Central memory CD8-positive, alpha-beta T cell (primary cell): ENCODE results near the gene PTEN.
A peak's percentile ranks its signal among the peaks of the same experiment; 100 is the strongest.
"Not testable (repeated sequence)": the region's sequence is repeated elsewhere in the genome, so short reads cannot be mapped to it uniquely, and the experiment has no call there.

Experiments
- ATAC-seq: fragments of 150-1000 bp; cut with Tn5 transposase; replicated peaks from 2 replicates; pipeline ENCODE4 v1.10.0; 2022; ENCODE audit warnings: mild to moderate bottlenecking, moderate FRiP score, moderate number of reproducible peaks; ENCODE audit not compliant: poor library complexity, severe bottlenecking; ENCODE audit errors: extremely low read depth
- DNase-seq, 2 donors: peaks; one replicate each; pipeline ENCODE4 v3.0.0; 2021; ENCODE audit warnings: low spot score in 2 of 2
- H3K27ac Mint-ChIP-seq: one replicate; pipeline ENCODE4 v1.8.0; 2022; ENCODE audit warnings: low read depth, mild to moderate bottlenecking, moderate library complexity, mixed read lengths
- H3K27me3 Mint-ChIP-seq: one replicate; pipeline ENCODE4 v1.8.0; 2022; ENCODE audit warnings: mixed read lengths
- H3K36me3 Mint-ChIP-seq: one replicate; pipeline ENCODE4 v1.8.0; 2022; ENCODE audit warnings: mild to moderate bottlenecking, moderate library complexity, mixed read lengths; ENCODE audit not compliant: insufficient read depth
- H3K4me1 Mint-ChIP-seq: one replicate; pipeline ENCODE4 v1.8.0; 2022; ENCODE audit warnings: mixed read lengths
- H3K4me3 Mint-ChIP-seq: one replicate; pipeline ENCODE4 v1.8.0; 2022; ENCODE audit warnings: mild to moderate bottlenecking, moderate library complexity, mixed read lengths
- H3K9me3 Mint-ChIP-seq: one replicate; pipeline ENCODE4 v1.8.0; 2022; ENCODE audit warnings: mixed read lengths

PTEN gene

DNA sequence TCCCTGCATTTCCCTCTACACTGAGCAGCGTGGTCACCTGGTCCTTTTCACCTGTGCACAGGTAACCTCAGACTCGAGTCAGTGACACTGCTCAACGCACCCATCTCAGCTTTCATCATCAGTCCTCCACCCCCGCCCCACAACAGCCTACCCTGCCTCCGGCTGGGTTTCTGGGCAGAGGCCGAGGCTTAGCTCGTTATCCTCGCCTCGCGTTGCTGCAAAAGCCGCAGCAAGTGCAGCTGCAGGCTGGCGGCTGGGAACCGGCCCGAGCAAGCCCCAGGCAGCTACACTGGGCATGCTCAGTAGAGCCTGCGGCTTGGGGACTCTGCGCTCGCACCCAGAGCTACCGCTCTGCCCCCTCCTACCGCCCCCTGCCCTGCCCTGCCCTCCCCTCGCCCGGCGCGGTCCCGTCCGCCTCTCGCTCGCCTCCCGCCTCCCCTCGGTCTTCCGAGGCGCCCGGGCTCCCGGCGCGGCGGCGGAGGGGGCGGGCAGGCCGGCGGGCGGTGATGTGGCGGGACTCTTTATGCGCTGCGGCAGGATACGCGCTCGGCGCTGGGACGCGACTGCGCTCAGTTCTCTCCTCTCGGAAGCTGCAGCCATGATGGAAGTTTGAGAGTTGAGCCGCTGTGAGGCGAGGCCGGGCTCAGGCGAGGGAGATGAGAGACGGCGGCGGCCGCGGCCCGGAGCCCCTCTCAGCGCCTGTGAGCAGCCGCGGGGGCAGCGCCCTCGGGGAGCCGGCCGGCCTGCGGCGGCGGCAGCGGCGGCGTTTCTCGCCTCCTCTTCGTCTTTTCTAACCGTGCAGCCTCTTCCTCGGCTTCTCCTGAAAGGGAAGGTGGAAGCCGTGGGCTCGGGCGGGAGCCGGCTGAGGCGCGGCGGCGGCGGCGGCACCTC lies at the start of gene PTEN, which contains the start of gene KLLN:
Gene PTEN (plus strand): TSS at position 573 of the 891 bp plus-strand sequence. CDS start 845 bp downstream, outside the sequence.
Gene KLLN (minus strand): TSS at position 481 of the 891 bp plus-strand sequence. CDS start 1,046 bp downstream, outside the sequence.
- H3K9me3 Mint-ChIP-seq: no peaks in the 10 kb centered on the region
- DNase-seq (peak; percentile 67 to 69), ATAC-seq (peak; percentile 44)
- peaks cover 37% of the 10 kb centered on the region for H3K36me3 Mint-ChIP-seq
- peak within 1 kb of the TSS; percentile 91 for H3K27ac Mint-ChIP-seq
- no peaks in the 10 kb centered on the region for H3K27me3 Mint-ChIP-seq
- H3K4me3 Mint-ChIP-seq: peak within 1 kb of the TSS; percentile 89
- H3K4me1 Mint-ChIP-seq: peaks cover 48% of the 10 kb centered on the region

DNA sequence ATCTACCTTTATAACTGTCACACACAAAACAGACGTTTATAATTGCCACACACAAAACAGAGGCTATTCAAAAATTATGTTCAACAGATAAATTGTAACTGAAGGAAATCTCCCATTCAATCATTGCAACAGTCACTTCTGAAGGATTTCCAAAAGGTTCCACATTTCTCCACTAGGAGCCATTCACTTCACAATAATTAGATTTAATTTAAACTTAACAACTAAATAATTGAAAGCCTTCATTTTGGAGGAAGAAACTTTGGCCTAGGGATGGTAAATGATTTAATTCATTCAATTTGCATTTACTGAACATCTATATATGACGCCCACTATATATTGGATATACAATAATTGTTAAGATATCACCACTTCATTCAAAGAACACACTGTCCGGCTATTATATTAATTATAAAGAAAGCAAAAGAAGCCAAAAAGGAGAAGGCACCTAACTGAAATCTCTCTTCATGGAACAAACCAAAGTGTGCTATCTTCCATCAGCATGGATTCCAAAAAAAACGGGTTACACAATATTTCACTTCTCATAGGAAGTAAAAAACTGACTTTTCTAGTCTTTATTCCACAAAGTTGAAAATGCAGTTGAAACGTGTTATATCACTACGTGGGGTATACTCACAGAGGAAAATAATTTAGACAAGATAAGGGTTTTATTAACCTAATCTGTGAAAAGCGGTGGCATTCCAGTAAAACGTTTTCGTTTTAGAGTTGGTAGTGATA lies 47.1 kb upstream of the PTEN start:
- ATAC-seq: no peak
- peak overlapping the region; percentile 94 for H3K4me3 Mint-ChIP-seq
- no peaks in the 10 kb centered on the region for H3K27me3 Mint-ChIP-seq
- peak overlapping the region; percentile 95 for H3K27ac Mint-ChIP-seq
- H3K4me1 Mint-ChIP-seq: peaks cover 47% of the 10 kb centered on the region
- no peak for DNase-seq
- H3K36me3 Mint-ChIP-seq: peaks cover 32% of the 10 kb centered on the region
- H3K9me3 Mint-ChIP-seq: no peaks in the 10 kb centered on the region

DNA sequence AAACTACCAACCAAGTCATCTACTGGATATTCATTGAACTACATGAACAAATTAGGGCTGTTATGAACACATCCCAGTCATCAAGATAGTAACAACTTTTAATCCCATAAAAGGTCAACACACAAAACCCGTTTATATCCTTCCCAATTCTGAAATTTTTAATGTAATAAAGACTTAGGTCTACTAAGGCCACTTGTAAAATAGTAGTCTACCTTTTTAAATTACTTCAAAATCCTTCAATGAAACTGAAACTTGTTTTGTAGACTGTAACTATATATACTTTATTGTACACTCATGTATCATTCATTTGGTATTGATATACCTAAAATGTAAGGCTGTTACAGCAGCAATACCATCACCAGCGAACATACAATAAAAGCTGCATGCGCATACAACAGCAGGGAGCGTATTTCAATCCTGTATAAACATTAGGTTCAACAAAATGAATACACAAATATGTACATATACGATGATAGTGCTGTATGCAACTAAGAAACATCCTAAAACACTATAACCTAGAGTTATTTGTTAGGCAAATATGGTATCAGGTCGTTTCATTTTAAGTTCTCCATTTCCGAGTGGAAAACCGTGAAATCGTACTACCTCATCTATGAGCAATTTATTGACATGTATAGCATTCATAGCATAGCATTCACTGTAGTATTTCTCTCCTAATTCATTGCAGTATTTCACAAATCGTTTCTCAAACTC lies 46.4 kb upstream of the PTEN start:
- peaks cover 26% of the 10 kb centered on the region for H3K36me3 Mint-ChIP-seq

DNA sequence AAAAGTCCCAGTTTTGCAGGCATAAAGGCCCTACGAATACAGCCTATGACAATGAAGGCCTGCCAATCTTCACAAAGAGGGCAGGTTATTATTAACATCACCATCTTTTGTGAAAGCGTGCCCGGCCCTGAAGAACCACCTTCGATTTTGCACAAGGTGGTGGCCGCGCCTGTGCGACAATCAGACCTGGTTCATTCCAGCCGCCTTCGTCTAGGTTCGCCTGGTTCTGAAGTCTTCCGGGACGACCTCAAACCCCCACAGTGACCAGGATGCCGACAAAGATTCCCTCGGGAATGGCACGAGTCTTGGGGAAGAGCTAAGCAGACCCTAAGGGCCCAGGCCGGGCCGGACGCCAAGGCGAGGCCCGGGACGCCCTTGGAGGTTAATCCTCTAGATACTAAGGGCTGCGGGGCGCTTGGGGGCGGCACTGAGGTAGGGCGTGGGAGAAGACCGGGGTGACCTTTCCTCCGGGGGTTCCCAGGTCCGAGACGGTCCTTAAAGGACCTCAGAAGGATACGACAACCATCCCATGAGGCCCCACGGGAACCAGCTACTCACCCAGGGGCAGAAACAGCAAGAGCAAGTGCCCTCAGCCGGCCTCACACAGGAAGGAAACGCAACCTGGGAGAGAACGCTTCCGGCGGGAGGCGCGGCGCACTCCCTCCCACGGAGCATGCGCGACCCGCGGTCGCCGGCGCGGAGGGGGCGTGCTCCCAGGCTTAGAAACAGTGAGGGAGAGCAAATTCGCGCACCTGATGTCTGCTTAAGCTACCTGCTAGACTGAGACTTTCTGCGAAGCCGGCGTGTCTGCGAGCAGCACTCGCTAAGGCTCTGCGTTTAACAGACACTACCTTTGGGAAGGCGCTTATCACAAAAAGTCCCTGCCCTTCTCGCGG lies 45.6 kb upstream of the PTEN start, which contains the start of gene ATAD1:
Gene ATAD1 (minus strand): TSS at position 618 of the 896 bp plus-strand sequence. CDS start 3,627 bp downstream, outside the sequence.
- peaks cover 39% of the 10 kb centered on the region for H3K4me1 Mint-ChIP-seq

More for the DNA sequence above, 46.4 kb upstream of the PTEN start:
- peak overlapping the region; percentile 95 for H3K27ac Mint-ChIP-seq
- peak overlapping the region; percentile 94 for H3K4me3 Mint-ChIP-seq
- ATAC-seq (no peak), DNase-seq (no peak)
- no peaks in the 10 kb centered on the region for H3K27me3 Mint-ChIP-seq
- H3K9me3 Mint-ChIP-seq: no peaks in the 10 kb centered on the region
- H3K4me1 Mint-ChIP-seq: peaks cover 40% of the 10 kb centered on the region

DNA sequence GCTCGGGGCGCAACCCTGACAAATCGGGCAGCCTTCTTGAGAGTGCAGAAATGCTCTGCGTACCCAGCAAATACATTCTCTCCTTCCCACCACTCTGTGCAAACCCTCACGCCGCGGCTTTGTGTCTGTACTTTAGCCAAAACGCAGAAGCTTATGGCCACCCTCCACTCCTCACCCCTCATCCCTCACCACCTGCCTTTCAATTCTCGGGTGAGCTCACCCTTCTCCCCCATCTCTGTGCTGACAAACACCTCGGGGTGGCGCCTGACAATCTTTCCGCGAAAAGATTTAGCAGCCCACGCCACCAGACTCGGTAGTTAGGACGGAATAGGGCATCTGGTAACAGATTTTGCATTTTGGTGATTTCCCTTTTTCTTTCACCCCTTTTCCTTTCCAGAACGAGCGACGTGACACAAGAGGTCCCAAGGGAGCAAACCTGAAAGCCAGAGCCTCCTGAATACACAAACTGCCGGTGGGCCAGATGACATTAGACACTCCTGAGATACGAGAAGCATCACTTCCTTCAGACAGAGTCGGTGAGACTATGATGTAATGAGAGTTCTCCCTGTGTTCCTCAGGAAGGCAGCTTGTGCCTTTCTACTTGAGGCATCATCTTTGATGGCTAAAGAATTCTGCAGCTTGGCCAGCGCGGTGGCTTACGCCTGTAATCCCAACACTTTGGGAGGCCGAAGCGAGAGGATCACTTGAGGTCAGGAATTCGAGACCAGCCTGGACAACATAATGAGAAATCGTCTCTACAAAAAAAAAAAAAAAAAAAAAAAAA lies 44.7 kb upstream of the PTEN start:
- Mint-ChIP-seq H3K9me3 (no peaks in the 10 kb centered on the region), H3K27me3 (no peaks in the 10 kb centered on the region), H3K4me1 (peaks cover 39% of the 10 kb centered on the region), H3K36me3 (peaks cover 21% of the 10 kb centered on the region), H3K4me3 (peak overlapping the region; percentile 94), H3K27ac (peak overlapping the region; percentile 95)
- peak; percentile 69 for ATAC-seq
- DNase-seq: peak in 1 of 2 donors; percentile 52

More for the DNA sequence above, 45.6 kb upstream of the PTEN start, which contains the start of gene ATAD1:
- Mint-ChIP-seq H3K27me3 (no peaks in the 10 kb centered on the region), H3K4me3 (peak within 1 kb of the TSS; percentile 94), H3K9me3 (no peaks in the 10 kb centered on the region), H3K27ac (peak within 1 kb of the TSS; percentile 95), H3K36me3 (peaks cover 22% of the 10 kb centered on the region)
- DNase-seq (peak; percentile 78 to 86), ATAC-seq (peak; percentile 87)

DNA sequence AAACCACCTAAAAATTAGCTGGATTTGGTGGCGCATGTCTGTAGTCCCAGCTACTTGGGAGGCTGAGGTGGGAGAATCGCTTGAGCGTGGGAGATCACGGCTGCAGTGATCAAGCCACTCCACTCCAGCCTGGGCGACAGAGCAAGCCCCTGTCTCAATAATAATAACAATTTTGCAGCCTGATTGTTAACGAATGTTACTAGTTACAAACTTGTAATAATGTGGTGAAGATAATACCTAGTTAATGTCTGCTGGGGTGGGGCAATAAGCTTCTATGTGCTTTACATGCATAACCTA lies 44.2 kb upstream of the PTEN start:
- Mint-ChIP-seq H3K27me3 (no peaks in the 10 kb centered on the region), H3K36me3 (peaks cover 18% of the 10 kb centered on the region), H3K4me1 (peaks cover 39% of the 10 kb centered on the region), H3K9me3 (no peaks in the 10 kb centered on the region), H3K27ac (peak overlapping the region; percentile 95), H3K4me3 (peak overlapping the region; percentile 94)
- no peak for ATAC-seq
- DNase-seq: no peak

DNA sequence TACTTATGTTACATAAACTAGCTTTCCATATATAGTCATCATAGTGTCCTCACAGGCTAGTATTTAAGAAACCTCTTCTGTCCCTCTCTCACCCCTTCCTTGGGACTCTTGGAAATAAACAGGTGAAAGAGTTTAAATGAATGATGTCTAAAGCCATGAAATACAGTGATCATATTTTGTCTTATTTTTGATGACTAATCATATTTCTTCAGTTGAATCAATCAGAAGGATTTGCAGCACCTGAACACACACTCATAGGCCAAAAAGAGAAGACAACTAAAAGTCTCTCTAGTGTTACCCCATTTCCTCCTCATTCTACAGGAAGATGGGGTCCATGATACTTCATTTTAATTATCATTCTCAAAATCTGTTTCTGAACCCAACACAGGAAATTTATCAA lies 36.8 kb upstream of the PTEN start:
- DNase-seq (no peak), ATAC-seq (no peak)
- peak overlapping the region; percentile 57 for H3K27ac Mint-ChIP-seq
- H3K36me3 Mint-ChIP-seq: no peaks in the 10 kb centered on the region
- no peaks in the 10 kb centered on the region for H3K27me3 Mint-ChIP-seq
- H3K4me3 Mint-ChIP-seq: no peak overlapping the region
- no peaks in the 10 kb centered on the region for H3K9me3 Mint-ChIP-seq
- H3K4me1 Mint-ChIP-seq: peaks cover 35% of the 10 kb centered on the region

DNA sequence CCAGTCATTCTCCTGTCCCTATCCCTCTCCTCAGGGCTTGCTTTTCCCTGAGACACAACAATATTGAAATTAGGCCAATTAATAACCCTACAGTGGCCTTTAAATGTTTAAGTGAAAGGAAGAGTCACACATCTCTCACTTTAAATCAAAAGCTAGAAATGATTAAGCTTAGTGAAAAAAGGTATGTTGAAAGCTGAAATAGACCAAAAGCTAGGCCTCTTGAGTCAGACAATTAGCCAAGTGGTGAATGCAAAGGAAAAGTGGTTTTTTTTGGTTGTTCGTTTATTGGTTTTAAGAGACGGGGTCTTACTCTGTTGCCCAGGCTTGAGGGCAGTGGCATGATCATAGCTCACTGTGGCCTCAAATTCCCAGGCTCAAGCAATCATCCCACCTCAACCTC lies 35.7 kb upstream of the PTEN start:
- Mint-ChIP-seq H3K27me3 (no peaks in the 10 kb centered on the region), H3K36me3 (no peaks in the 10 kb centered on the region), H3K9me3 (no peaks in the 10 kb centered on the region), H3K27ac (peak overlapping the region; percentile 74), H3K4me1 (peaks cover 35% of the 10 kb centered on the region), H3K4me3 (no peak overlapping the region)
- no peak for DNase-seq
- ATAC-seq: no peak

DNA sequence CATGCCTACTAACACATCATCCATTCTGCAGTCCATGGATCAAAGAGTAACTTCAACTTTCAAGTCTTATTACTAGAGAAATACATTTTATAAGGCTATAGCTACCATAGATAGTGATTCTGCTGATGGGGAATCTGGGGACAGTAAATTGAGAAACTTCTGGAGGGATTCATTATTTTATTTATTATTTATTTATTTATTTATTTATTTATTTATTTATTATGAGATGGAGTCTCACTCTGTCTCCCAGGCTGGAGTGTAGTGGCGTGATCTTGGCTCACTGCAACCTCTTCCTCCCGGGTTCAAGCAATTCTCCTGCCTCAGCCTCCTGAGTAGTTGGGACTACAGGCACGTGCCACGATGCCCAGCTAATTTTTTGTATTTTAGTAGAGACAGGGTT lies 34.4 kb upstream of the PTEN start:
- H3K27me3 Mint-ChIP-seq, H3K4me3 Mint-ChIP-seq, ATAC-seq, H3K27ac Mint-ChIP-seq, H3K9me3 Mint-ChIP-seq, DNase-seq, H3K36me3 Mint-ChIP-seq: not testable (repeated sequence)
- H3K4me1 Mint-ChIP-seq: peaks cover 35% of the 10 kb centered on the region

DNA sequence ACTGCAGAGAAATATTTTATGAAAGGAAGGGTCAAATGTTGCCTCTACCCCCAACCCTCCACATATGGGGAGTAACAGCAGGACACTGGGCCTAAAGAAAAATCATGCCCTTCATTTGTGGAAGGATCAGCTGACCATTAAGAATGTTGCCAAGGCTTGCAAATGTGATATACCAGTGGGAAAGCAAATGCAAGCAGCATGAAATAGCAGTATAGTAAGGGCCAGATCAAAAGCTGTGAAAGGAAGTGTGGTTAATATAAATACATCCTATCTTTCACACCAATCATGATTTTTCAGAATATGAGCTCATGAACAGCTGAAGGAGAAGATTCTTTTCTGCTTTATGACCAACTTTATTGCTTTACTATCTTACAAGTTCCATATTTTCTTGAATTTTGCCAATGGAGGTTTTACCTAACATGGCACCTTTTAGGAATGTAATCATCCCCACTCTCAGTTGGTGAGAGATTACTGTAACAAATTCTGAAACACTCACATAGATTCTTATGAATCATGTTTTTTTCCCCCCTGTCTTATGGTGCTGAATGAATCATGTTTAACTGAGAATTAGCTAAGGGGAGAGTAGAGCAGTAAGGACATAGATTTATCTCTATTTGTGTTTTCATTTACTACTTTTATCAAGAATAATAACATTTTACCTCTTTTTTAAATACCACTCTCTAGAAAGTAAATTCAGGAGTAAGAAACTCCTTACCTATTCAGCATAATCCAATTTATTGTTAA lies 33.3 kb upstream of the PTEN start:
- Mint-ChIP-seq H3K9me3 (no peaks in the 10 kb centered on the region), H3K4me1 (peaks cover 35% of the 10 kb centered on the region), H3K27me3 (no peaks in the 10 kb centered on the region), H3K27ac (no peak overlapping the region), H3K4me3 (no peak overlapping the region), H3K36me3 (no peaks in the 10 kb centered on the region)
- DNase-seq: no peak
- peak; percentile 79 for ATAC-seq
